ENCODE data around the gene GNG3.

DNA sequence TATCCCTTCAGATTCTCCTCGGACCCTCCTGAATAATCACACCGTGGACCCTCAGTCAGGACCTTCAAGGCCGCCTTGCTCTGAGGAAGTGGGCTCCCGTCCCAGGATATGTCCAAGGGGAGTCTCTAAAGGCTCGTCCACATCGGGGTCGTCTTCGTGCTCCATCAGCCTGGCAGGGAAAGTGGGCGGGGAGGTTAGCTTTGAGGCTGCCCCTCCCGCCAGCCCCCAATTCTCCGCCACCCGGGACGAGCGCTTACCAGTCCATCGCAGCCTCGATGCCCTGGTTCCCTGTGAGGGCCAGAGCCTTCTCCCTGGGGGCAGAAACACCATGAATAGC, 29.1 kb upstream of the GNG3 start:
- TF ChIP-seq, protein P1, sequence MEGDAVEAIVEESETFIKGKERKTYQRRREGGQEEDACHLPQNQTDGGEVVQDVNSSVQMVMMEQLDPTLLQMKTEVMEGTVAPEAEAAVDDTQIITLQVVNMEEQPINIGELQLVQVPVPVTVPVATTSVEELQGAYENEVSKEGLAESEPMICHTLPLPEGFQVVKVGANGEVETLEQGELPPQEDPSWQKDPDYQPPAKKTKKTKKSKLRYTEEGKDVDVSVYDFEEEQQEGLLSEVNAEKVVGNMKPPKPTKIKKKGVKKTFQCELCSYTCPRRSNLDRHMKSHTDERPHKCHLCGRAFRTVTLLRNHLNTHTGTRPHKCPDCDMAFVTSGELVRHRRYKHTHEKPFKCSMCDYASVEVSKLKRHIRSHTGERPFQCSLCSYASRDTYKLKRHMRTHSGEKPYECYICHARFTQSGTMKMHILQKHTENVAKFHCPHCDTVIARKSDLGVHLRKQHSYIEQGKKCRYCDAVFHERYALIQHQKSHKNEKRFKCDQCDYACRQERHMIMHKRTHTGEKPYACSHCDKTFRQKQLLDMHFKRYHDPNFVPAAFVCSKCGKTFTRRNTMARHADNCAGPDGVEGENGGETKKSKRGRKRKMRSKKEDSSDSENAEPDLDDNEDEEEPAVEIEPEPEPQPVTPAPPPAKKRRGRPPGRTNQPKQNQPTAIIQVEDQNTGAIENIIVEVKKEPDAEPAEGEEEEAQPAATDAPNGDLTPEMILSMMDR (IDR thresholded peaks at IDR 0.05): no peak
- no peak for TF ChIP-seq POLR2A (IDR thresholded peaks at IDR 0.05)
- TF ChIP-seq POLR2AphosphoS5 (IDR thresholded peaks at IDR 0.05): no peak

Measured in prostate gland (tissue), 2 donors.